Activated gamma-delta T cell treated with anti-CD3 and anti-CD28 coated beads, Interleukin-2, amount 50 U/mL, for 16 hours (primary cell): ENCODE results near the gene ATP1B1.

Experiments used
- DNase-seq: peaks from one replicate; pipeline ENCODE4 v3.0.0-alpha.2; 2020; ENCODE audit warnings: low read depth

The ATP1B1 gene

GRCh38 chr1:169106095-169106920 is at the start of gene ATP1B1:
ATP1B1 (plus strand) TSS chr1:169106690; CDS start chr1:169106830, 140 bp downstream.
- peak; percentile 67 for DNase-seq

GRCh38 chr1:169059421-169059820 is 47.1 kb upstream of the ATP1B1 start:
- no peak for DNase-seq

- no peak for DNase-seq
Observed at GRCh38 chr1:169060043-169060722, 46.3 kb upstream of the ATP1B1 start.

DNA sequence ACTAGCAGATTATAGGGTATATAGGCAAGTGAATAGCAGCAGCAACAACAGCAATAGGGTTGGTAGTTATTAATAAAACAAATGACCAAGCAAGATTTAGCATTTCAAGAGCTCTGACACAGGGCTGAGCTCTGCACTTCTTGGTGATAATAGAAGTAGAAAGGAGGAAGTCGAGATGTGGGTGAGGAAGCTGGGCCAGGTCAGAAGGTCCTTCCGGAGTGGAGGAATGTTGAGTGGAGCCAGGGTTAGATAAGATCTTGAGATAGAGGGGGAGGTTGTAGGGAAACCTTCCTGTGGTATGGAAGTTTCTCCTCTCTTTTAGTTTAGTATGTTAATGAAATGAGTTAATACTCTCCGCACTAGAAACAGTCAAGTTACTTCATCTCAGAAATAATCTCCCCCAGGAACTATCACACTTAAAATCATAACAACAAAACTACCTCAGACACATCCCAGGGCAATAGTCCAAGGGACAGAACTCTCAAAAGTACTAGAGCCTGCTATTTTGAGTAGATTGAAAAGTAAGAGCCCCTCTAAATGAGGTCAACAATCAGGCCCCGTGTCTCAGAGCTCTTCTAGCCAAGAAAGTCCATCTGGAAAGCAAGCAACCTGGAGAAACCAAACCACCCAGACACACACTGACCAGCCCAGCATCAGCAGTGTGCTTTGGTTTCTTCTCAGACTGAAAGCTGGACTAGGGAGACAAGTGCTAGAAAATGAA is 45.4 kb upstream of the ATP1B1 start:
- no peak for DNase-seq

DNA sequence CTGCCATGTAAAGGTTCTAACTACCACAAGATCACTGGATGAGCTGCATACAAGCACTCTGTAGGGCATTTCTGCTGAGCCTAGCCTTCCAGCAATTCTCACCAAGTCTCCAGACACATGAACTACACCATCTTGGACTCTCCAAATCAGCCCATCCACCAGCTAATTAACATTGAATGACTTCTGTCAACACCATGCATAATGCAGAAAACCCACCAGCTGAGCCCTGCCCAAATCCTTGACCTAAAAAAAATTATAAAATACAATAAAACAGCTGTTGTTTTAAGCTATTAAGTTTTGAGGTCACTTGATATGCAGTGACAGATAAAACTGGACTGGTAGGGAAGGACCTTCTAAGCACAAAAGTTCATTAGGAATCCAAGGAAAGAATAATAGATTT is 44.3 kb upstream of the ATP1B1 start:
- no peak for DNase-seq

DNA sequence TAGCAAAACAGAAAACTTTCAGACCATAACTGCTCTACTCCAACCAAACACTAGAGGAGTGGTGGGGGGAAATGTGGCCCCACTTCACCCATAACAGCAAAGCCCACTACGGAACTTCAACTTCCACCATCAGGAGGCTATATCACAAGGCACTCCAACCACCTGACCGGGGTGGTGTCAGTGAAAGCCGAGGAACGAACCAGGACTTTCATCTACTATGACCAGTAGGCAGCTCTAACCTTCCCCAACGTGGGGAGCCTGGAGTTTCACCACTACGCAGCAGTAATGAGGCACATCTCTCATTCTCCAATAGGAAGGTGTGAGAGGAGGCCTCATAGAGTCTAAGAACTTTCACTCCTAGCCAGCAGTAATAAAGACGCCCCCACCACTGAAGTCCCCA is 42.4 kb upstream of the ATP1B1 start:
- no peak for DNase-seq

GRCh38 chr1:169070547-169070946 is 35.9 kb upstream of the ATP1B1 start:
- DNase-seq: no peak

GRCh38 chr1:169070958-169071357 is 35.5 kb upstream of the ATP1B1 start:
- no peak for DNase-seq

- no peak for DNase-seq
Observed at GRCh38 chr1:169072945-169073725, 33.4 kb upstream of the ATP1B1 start.

DNA sequence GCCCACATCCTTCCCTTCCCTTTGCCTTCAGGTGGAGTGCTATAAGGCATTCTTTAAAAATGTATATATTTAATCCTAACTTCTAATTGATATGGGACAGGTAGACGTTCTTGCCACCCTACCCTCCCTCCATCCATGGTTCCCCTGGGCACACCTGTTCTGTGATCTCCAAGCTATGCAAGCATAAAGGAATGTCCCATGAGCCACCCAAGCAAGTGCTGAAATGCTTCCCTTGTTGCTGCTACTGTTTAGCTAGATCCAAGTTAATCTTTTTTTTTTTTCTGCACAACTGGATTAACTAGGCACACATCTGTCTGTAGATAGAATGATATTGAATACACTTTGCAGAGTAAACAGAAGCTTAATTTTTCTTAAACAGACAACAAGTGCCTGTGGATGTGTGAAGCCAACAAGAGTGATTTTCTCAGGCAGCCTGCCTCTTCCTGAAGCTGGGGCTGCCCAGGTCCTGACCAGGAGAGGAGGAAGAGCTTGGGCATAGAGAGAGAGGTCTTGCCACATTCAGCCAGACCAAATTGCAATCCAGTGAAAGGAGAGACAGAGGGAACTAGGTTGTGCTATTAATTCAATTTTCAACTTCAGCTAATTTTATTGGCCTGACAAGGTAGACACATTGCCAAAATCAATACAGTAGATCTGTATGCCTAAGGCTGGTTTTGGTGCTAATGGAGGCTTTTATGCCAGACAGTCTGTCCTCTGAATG is 28.2 kb upstream of the ATP1B1 start:
- no peak for DNase-seq

DNA sequence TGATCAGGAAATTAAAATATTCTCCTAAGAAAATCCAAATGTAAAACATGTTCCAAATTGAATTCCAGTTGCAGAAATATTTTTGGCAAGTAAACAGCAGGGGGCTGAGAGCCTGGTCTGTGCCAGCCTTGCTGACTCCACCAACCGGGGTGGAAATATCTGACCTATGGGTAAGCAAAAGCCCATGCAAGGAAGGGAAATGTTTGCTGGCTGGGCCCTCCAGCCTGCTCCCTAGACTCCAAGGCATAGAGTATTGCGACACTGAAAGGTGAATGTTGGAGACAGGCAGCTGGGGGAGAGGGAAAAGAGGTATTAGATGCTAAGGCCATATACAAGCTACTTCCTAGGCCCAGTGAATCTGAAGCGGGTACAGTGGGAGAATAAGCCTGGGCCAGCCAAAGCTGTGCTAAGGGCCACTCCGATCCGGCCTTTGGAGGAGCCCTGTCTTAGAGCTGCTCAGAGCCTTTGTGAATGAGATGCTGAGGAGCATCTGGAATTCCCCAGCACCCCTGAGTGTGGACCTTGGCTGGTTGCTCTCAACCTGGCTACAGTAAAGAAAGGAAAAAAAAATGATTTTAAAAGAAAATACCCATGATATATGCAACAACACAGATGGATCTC is 24.9 kb upstream of the ATP1B1 start:
- no peak for DNase-seq

DNA sequence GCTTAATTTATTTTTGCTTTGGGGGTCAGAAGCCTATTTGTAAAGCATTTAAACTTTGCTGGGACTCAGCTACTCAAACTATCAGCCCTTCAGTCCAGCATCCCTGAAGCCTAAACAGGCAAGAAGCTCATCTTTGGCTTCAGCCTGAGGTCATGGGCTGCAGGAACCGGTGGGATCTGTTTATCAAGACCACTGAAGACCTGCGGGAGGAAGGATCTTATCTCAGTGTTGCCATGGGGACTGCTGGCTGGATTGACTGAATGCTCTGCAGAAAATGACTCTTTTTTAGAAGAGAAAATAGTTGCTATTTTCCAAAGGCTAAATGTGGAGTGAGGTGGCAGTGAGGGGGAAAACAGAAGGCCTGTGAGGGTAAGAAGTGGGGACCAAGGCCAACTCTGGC is 20.6 kb upstream of the ATP1B1 start:
- no peak for DNase-seq

GRCh38 chr1:169086603-169087455 is 19.7 kb upstream of the ATP1B1 start:
- no peak for DNase-seq

DNA sequence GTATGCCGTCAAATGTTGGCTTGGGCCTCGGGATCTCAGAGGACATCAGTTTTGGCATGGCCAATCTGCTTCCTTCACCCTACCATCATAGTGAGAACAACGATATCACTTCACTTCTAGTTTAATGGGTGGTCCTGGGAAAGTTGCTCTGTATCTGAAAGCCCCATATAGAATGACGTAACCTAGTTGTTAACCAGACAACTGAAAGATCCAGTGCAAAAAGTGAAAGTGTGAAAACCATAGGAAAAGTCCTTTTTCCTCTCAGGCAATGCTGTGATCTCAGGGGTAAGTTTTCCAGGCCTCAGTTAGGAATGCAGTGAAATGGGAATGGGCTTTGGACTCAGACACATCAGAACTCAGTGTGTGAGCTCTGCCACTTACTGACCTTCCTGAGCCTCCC is 18.6 kb upstream of the ATP1B1 start:
- DNase-seq: no peak

- no peak for DNase-seq
Observed at GRCh38 chr1:169089776-169090175, 16.7 kb upstream of the ATP1B1 start.

GRCh38 chr1:169090308-169090899 is 16.1 kb upstream of the ATP1B1 start:
- DNase-seq: no peak

DNA sequence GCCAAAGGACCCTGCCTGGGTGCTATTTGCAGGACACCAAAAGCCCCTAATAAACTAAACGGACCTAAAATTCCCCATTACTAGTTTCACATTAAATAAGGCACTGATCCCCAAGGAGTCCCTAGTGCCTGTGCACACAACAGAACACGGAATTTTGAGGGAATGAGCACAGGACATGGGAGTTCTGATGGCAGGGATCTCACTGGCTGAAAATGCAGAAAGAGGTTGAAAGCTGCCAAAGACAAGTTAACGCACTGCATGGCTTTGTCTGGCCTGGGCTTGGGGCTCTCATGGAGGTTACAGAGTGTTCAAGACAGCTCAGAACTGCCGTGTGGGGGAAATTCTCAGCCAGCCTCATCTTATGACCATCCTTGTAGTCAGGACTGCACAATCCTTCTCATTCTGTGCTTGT is 15.6 kb upstream of the ATP1B1 start:
- DNase-seq: no peak

DNA sequence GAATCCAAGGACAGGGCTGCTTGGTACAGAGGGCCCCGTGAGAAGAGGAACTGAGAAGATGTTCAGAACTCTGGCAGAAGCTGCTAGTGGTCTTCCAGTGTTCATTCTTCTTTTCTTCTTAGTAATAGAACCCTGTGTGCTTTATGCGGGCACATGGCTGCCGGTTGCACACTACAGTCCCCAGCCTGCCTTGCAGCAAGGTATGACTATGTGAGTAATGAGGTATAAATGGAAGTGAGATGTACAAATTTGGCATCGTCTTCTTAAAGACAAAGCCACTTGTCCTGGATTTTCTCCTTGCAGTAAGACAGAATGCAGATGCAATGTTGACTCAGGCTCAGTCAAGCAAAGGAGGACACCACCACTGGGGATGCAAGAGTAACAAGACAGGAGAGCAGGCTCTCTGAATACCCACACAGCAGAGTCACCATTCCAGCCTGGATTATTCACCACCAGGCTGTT is 15.0 kb upstream of the ATP1B1 start:
- no peak for DNase-seq

GRCh38 chr1:169092399-169092798 is 14.1 kb upstream of the ATP1B1 start:
- no peak for DNase-seq
